Measurements from ENCODE around the gene SERPINI1. TPM values are rescaled to one million over a fixed set of nuclear protein-coding genes. Genes with fewer than 3 reads are reported as not detected.

The SERPINI1 gene
- total RNA-seq, 1 experiment from 2014 or later = 6.4 TPM

DNA sequence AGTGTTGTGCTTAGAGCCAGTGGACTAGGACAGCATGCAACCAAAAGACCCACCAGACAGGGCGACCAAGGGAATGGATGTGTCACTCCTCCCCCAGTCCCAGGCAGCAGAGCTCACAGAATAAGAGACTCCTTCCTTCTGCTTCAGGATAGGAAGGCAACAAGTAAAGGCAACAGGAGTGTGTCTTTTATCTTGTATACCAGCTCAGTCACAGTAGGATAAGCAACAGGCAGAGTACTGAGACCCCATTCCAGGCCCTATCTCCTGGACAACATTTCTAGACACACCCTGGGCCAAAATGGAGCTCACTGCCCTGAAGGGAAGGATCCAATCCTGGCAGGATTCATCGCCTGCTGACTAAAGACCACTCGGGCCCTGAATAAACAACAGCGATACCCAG, 25.8 kb upstream of the SERPINI1 start:
- no peak for ATAC-seq
- H3K27ac Mint-ChIP-seq = peak overlapping the region; percentile 61

DNA sequence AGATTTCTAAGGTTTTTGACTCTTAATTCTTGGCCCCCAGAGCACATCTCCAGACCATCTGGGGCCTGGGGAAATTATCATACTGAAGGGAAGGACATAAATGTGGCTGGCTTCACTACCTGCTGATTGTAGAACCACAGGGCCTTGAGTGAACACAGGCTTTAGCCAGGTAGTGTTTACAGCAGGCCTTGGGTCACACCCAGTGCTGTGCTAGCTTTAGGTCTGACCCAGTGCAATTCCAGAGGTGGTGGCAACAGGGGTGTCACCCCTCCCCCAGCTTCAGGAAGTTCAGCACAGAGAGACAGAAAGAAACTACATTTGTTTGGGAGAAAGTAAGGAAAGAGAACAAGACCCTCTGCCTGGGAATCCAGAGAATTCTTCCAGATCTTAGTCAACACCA, 25.0 kb upstream of the SERPINI1 start:
- peaks cover 19% of the 10 kb centered on the region for H3K4me1 Mint-ChIP-seq
- TF ChIP-seq, protein P1, sequence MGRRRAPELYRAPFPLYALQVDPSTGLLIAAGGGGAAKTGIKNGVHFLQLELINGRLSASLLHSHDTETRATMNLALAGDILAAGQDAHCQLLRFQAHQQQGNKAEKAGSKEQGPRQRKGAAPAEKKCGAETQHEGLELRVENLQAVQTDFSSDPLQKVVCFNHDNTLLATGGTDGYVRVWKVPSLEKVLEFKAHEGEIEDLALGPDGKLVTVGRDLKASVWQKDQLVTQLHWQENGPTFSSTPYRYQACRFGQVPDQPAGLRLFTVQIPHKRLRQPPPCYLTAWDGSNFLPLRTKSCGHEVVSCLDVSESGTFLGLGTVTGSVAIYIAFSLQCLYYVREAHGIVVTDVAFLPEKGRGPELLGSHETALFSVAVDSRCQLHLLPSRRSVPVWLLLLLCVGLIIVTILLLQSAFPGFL (CRISPR knock-in tag; IDR thresholded peaks at IDR 0.05; ENCODE audit: borderline replicate concordance) = no peak
- no peak for TF ChIP-seq NFYB (CRISPR knock-in tag; conservative IDR thresholded peaks at IDR 0.05; ENCODE audit: low read depth)
- no peak for TF ChIP-seq OVOL2 (CRISPR knock-in tag; IDR thresholded peaks at IDR 0.05; ENCODE audit: borderline replicate concordance)
- TF ChIP-seq, protein P2, sequence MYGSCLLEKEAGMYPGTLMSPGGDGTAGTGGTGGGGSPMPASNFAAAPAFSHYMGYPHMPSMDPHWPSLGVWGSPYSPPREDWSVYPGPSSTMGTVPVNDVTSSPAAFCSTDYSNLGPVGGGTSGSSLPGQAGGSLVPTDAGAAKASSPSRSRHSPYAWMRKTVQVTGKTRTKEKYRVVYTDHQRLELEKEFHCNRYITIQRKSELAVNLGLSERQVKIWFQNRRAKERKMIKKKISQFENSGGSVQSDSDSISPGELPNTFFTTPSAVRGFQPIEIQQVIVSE (CRISPR knock-in tag; IDR thresholded peaks at IDR 0.05; ENCODE audit: borderline replicate concordance) = no peak
- no peak for TF ChIP-seq ZNF138 (CRISPR knock-in tag; conservative IDR thresholded peaks at IDR 0.05)
- TF ChIP-seq IRF2 (CRISPR knock-in tag; IDR thresholded peaks at IDR 0.05; ENCODE audit: borderline replicate concordance, low read depth) = no peak
- TF ChIP-seq HMGA2 (CRISPR knock-in tag; IDR thresholded peaks at IDR 0.05) = no peak
- POLR2A ChIA-PET = interaction anchor here (0.6 kb wide), 1 partner anchor 737 kb away, joined by 3 read pairs; no protein-coding TSS in a partner anchor
- ATAC-seq (no peak), DNase-seq (ENCODE audit: low spot score) (no peak)
- CTCF ChIA-PET = interaction anchor here (0.7 kb wide), 1 partner anchor 330 kb away, joined by 3 read pairs; the partner anchor contains the start of gene ZBBX
- no peaks in the 10 kb centered on the region for H3K9me3 Mint-ChIP-seq
- H3K36me3 Mint-ChIP-seq = peaks cover 57% of the 10 kb centered on the region
- H3K4me3 Mint-ChIP-seq = no peak overlapping the region
- H3K27ac Mint-ChIP-seq = peak overlapping the region; percentile 64
- no peaks in the 10 kb centered on the region for H3K27me3 Mint-ChIP-seq (ENCODE audit: low read depth)

More for the DNA sequence above, 25.8 kb upstream of the SERPINI1 start:
- peaks cover 19% of the 10 kb centered on the region for H3K4me1 Mint-ChIP-seq
- H3K36me3 Mint-ChIP-seq = peaks cover 57% of the 10 kb centered on the region
- H3K4me3 Mint-ChIP-seq = no peak overlapping the region
- ChIA-PET POLR2A (no interaction called here), CTCF (interaction anchor here (0.7 kb wide), 1 partner anchor 330 kb away, joined by 3 read pairs; the partner anchor contains the start of gene ZBBX)
- DNase-seq (ENCODE audit: low spot score) = no peak
- no peaks in the 10 kb centered on the region for H3K9me3 Mint-ChIP-seq
- H3K27me3 Mint-ChIP-seq (ENCODE audit: low read depth) = no peaks in the 10 kb centered on the region
- no peak for TF ChIP-seq ATF1 (CRISPR knock-in tag; IDR thresholded peaks at IDR 0.05)
- TF ChIP-seq, protein P3, sequence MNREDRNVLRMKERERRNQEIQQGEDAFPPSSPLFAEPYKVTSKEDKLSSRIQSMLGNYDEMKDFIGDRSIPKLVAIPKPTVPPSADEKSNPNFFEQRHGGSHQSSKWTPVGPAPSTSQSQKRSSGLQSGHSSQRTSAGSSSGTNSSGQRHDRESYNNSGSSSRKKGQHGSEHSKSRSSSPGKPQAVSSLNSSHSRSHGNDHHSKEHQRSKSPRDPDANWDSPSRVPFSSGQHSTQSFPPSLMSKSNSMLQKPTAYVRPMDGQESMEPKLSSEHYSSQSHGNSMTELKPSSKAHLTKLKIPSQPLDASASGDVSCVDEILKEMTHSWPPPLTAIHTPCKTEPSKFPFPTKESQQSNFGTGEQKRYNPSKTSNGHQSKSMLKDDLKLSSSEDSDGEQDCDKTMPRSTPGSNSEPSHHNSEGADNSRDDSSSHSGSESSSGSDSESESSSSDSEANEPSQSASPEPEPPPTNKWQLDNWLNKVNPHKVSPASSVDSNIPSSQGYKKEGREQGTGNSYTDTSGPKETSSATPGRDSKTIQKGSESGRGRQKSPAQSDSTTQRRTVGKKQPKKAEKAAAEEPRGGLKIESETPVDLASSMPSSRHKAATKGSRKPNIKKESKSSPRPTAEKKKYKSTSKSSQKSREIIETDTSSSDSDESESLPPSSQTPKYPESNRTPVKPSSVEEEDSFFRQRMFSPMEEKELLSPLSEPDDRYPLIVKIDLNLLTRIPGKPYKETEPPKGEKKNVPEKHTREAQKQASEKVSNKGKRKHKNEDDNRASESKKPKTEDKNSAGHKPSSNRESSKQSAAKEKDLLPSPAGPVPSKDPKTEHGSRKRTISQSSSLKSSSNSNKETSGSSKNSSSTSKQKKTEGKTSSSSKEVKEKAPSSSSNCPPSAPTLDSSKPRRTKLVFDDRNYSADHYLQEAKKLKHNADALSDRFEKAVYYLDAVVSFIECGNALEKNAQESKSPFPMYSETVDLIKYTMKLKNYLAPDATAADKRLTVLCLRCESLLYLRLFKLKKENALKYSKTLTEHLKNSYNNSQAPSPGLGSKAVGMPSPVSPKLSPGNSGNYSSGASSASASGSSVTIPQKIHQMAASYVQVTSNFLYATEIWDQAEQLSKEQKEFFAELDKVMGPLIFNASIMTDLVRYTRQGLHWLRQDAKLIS (CRISPR knock-in tag; IDR thresholded peaks at IDR 0.05; ENCODE audit: borderline replicate concordance) = no peak
- no peak for TF ChIP-seq FOXK1 (CRISPR knock-in tag; IDR thresholded peaks at IDR 0.05)
- TF ChIP-seq SMAD3 (CRISPR knock-in tag; IDR thresholded peaks at IDR 0.05; ENCODE audit: borderline replicate concordance) = no peak
- no peak for TF ChIP-seq NR2C2 (CRISPR knock-in tag; IDR thresholded peaks at IDR 0.05)
- TF ChIP-seq, protein P4, sequence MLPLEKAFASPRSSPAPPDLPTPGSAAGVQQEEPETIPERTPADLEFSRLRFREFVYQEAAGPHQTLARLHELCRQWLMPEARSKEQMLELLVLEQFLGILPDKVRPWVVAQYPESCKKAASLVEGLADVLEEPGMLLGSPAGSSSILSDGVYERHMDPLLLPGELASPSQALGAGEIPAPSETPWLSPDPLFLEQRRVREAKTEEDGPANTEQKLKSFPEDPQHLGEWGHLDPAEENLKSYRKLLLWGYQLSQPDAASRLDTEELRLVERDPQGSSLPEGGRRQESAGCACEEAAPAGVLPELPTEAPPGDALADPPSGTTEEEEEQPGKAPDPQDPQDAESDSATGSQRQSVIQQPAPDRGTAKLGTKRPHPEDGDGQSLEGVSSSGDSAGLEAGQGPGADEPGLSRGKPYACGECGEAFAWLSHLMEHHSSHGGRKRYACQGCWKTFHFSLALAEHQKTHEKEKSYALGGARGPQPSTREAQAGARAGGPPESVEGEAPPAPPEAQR (CRISPR knock-in tag; IDR thresholded peaks at IDR 0.05) = no peak

DNA sequence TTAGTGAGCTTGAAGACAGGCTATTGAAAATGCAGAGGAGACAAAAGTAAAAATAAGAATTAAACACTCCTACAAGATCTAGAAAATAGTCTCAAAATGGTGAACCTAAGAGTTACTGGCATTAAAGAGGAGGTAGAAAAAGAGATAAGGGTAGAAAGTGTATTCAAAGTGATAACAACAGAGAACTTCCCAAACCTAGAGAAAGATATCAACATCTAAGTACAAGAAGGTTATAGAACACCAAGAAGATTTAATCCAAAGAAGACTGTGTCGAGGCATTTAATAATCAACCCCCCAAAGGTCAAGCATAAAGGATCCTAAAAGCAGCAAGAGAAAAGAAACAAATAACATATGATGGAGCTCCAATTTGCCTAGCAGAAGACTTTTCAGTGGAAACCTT, 24.1 kb upstream of the SERPINI1 start:
- H3K36me3 Mint-ChIP-seq = peaks cover 61% of the 10 kb centered on the region
- ATAC-seq (no peak), DNase-seq (ENCODE audit: low spot score) (no peak)
- no peaks in the 10 kb centered on the region for H3K9me3 Mint-ChIP-seq
- ChIA-PET CTCF (no interaction called here), POLR2A (no interaction called here)
- no peak overlapping the region for H3K4me3 Mint-ChIP-seq
- H3K27me3 Mint-ChIP-seq (ENCODE audit: low read depth) = no peaks in the 10 kb centered on the region
- peak overlapping the region; percentile 64 for H3K27ac Mint-ChIP-seq
- peaks cover 19% of the 10 kb centered on the region for H3K4me1 Mint-ChIP-seq
- TF ChIP-seq IRF2 (CRISPR knock-in tag; IDR thresholded peaks at IDR 0.05; ENCODE audit: borderline replicate concordance, low read depth) (no peak), NR3C1 (CRISPR knock-in tag; conservative IDR thresholded peaks at IDR 0.05; ENCODE audit: low read depth) (no peak), RORB (CRISPR knock-in tag; IDR thresholded peaks at IDR 0.05) (no peak), ZNF317 (CRISPR knock-in tag; IDR thresholded peaks at IDR 0.05; ENCODE audit: borderline replicate concordance, low read depth) (no peak), CREB1 (CRISPR knock-in tag; IDR thresholded peaks at IDR 0.05) (no peak)
- TF ChIP-seq, protein P3 (CRISPR knock-in tag; IDR thresholded peaks at IDR 0.05; ENCODE audit: borderline replicate concordance) = no peak
- TF ChIP-seq, protein P5, sequence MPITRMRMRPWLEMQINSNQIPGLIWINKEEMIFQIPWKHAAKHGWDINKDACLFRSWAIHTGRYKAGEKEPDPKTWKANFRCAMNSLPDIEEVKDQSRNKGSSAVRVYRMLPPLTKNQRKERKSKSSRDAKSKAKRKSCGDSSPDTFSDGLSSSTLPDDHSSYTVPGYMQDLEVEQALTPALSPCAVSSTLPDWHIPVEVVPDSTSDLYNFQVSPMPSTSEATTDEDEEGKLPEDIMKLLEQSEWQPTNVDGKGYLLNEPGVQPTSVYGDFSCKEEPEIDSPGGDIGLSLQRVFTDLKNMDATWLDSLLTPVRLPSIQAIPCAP (CRISPR knock-in tag; IDR thresholded peaks at IDR 0.05) = no peak
- TF ChIP-seq, protein P4 (CRISPR knock-in tag; IDR thresholded peaks at IDR 0.05) = no peak
